Stimulated activated naive B cell treated with anti-CD40 and anti-IgM and Interleukin-4, amounts not matched to agents 10 μg/mL and 1 μg/mL and 100 μg/mL, for 72 hours (primary cell): Measurements from ENCODE around the gene PCSK2.

Experiments
- ATAC-seq, 2 donors: fragments of 150-1000 bp; cut with Tn5 transposase; replicated peaks; 2 replicates each; pipeline ENCODE4 v1.10.0; 2021; ENCODE audit warnings: moderate library complexity in 1 of 2
- DNase-seq: peaks from one replicate; pipeline ENCODE4 v3.0.0; 2021
- H3K27ac Mint-ChIP-seq: one replicate; pipeline ENCODE4 v1.8.0; 2022; ENCODE audit warnings: mild to moderate bottlenecking, mixed read lengths
- H3K27me3 Mint-ChIP-seq, 2 donors: one replicate each; pipeline ENCODE4 v1.8.0; 2022; ENCODE audit warnings: mixed read lengths in 2 of 2
- H3K36me3 Mint-ChIP-seq, 2 donors: one replicate each; pipeline ENCODE4 v1.8.0; 2022; ENCODE audit warnings: mixed read lengths in 2 of 2, mild to moderate bottlenecking in 1 of 2
- H3K4me1 Mint-ChIP-seq, 2 donors: one replicate each; pipeline ENCODE4 v1.8.0; 2022; ENCODE audit warnings: mixed read lengths in 2 of 2, mild to moderate bottlenecking in 1 of 2
- H3K4me3 Mint-ChIP-seq, 2 donors: one replicate each; pipeline ENCODE4 v1.8.0; 2022; ENCODE audit warnings: mild to moderate bottlenecking in 2 of 2, mixed read lengths in 2 of 2, moderate library complexity in 1 of 2
- H3K9me3 Mint-ChIP-seq, 2 donors: one replicate each; pipeline ENCODE4 v1.8.0; 2022; ENCODE audit warnings: mixed read lengths in 2 of 2, mild to moderate bottlenecking in 1 of 2

The PCSK2 gene

GRCh38 chr20:17374086-17374485 lies 147.2 kb downstream of the PCSK2 start:
- ATAC-seq: no peak
- Mint-ChIP-seq H3K4me1 (no peaks in the 10 kb centered on the region), H3K4me3 (no peak overlapping the region), H3K36me3 (no peaks in the 10 kb centered on the region), H3K27me3 (peaks cover 0 to 4% of the 10 kb centered on the region in 2 donors), H3K27ac (no peak overlapping the region), H3K9me3 (peaks cover 0 to 4% of the 10 kb centered on the region in 2 donors)
- no peak for DNase-seq

- H3K9me3 Mint-ChIP-seq: peaks cover 2 to 4% of the 10 kb centered on the region in 2 donors
- H3K36me3 Mint-ChIP-seq: no peaks in the 10 kb centered on the region
Observed at GRCh38 chr20:17376031-17376430, 149.2 kb downstream of the PCSK2 start.

GRCh38 chr20:17377231-17377630 lies 150.4 kb downstream of the PCSK2 start:
- H3K36me3 Mint-ChIP-seq: no peaks in the 10 kb centered on the region
- peaks cover 2 to 4% of the 10 kb centered on the region in 2 donors for H3K9me3 Mint-ChIP-seq
- DNase-seq (no peak), ATAC-seq (no peak)
- peaks cover 4 to 5% of the 10 kb centered on the region in 2 donors for H3K27me3 Mint-ChIP-seq
- no peaks in the 10 kb centered on the region for H3K4me1 Mint-ChIP-seq
- no peak overlapping the region for H3K27ac Mint-ChIP-seq
- H3K4me3 Mint-ChIP-seq: no peak overlapping the region

More at GRCh38 chr20:17376031-17376430, 149.2 kb downstream of the PCSK2 start:
- Mint-ChIP-seq H3K27me3 (peaks cover 0 to 4% of the 10 kb centered on the region in 2 donors), H3K4me1 (no peaks in the 10 kb centered on the region), H3K27ac (no peak overlapping the region), H3K4me3 (no peak overlapping the region)
- ATAC-seq (no peak), DNase-seq (no peak)

GRCh38 chr20:17379651-17380050 lies 152.8 kb downstream of the PCSK2 start:
- H3K4me1 Mint-ChIP-seq: no peaks in the 10 kb centered on the region
- no peak for ATAC-seq
- no peaks in the 10 kb centered on the region for H3K36me3 Mint-ChIP-seq
- peaks cover 2 to 4% of the 10 kb centered on the region in 2 donors for H3K9me3 Mint-ChIP-seq
- peaks cover 0 to 12% of the 10 kb centered on the region in 2 donors for H3K27me3 Mint-ChIP-seq
- no peak for DNase-seq
- no peak overlapping the region for H3K4me3 Mint-ChIP-seq
- no peak overlapping the region for H3K27ac Mint-ChIP-seq

- Mint-ChIP-seq H3K4me3 (no peak overlapping the region), H3K27me3 (peaks cover 0 to 12% of the 10 kb centered on the region in 2 donors), H3K9me3 (peaks cover 2 to 4% of the 10 kb centered on the region in 2 donors), H3K4me1 (no peaks in the 10 kb centered on the region), H3K36me3 (no peaks in the 10 kb centered on the region), H3K27ac (no peak overlapping the region)
- DNase-seq (no peak), ATAC-seq (no peak)
Observed at GRCh38 chr20:17380801-17381200, 154.0 kb downstream of the PCSK2 start.

GRCh38 chr20:17381724-17382123 lies 154.9 kb downstream of the PCSK2 start:
- H3K27ac Mint-ChIP-seq: no peak overlapping the region
- H3K9me3 Mint-ChIP-seq: peaks cover 2 to 4% of the 10 kb centered on the region in 2 donors
- no peak for ATAC-seq
- no peak for DNase-seq
- no peak overlapping the region for H3K4me3 Mint-ChIP-seq
- no peaks in the 10 kb centered on the region for H3K36me3 Mint-ChIP-seq
- H3K4me1 Mint-ChIP-seq: no peaks in the 10 kb centered on the region
- peaks cover 0 to 12% of the 10 kb centered on the region in 2 donors for H3K27me3 Mint-ChIP-seq

- Mint-ChIP-seq H3K27me3 (peaks cover 4 to 12% of the 10 kb centered on the region in 2 donors), H3K9me3 (no peaks in the 10 kb centered on the region), H3K4me1 (no peaks in the 10 kb centered on the region), H3K4me3 (no peak overlapping the region), H3K36me3 (no peaks in the 10 kb centered on the region), H3K27ac (no peak overlapping the region)
- ATAC-seq (no peak), DNase-seq (no peak)
Observed at GRCh38 chr20:17385798-17386197, 159.0 kb downstream of the PCSK2 start.

- Mint-ChIP-seq H3K27me3 (peaks cover 0 to 9% of the 10 kb centered on the region in 2 donors), H3K4me1 (no peaks in the 10 kb centered on the region), H3K27ac (no peak overlapping the region), H3K36me3 (no peaks in the 10 kb centered on the region), H3K4me3 (no peak overlapping the region), H3K9me3 (no peaks in the 10 kb centered on the region)
- no peak for DNase-seq
- ATAC-seq: no peak
Observed at GRCh38 chr20:17390655-17391054, 163.8 kb downstream of the PCSK2 start.

GRCh38 chr20:17391127-17391771 lies 164.4 kb downstream of the PCSK2 start:
- Mint-ChIP-seq H3K27ac (no peak overlapping the region), H3K9me3 (no peaks in the 10 kb centered on the region), H3K4me1 (no peaks in the 10 kb centered on the region), H3K4me3 (no peak overlapping the region), H3K27me3 (peaks cover 3 to 9% of the 10 kb centered on the region in 2 donors), H3K36me3 (no peaks in the 10 kb centered on the region)
- ATAC-seq (no peak), DNase-seq (no peak)

GRCh38 chr20:17394411-17394810 lies 167.6 kb downstream of the PCSK2 start:
- H3K4me1 Mint-ChIP-seq: no peaks in the 10 kb centered on the region
- DNase-seq (no peak), ATAC-seq (no peak)
- H3K27ac Mint-ChIP-seq: no peak overlapping the region
- H3K27me3 Mint-ChIP-seq: peaks cover 6 to 10% of the 10 kb centered on the region in 2 donors
- H3K4me3 Mint-ChIP-seq: no peak overlapping the region
- no peaks in the 10 kb centered on the region for H3K36me3 Mint-ChIP-seq
- H3K9me3 Mint-ChIP-seq: no peaks in the 10 kb centered on the region

- ATAC-seq: peak; percentile 34 to 45
- Mint-ChIP-seq H3K4me3 (no peak overlapping the region), H3K4me1 (no peaks in the 10 kb centered on the region), H3K36me3 (no peaks in the 10 kb centered on the region), H3K27me3 (peaks cover 6 to 10% of the 10 kb centered on the region in 2 donors), H3K27ac (no peak overlapping the region), H3K9me3 (peaks cover 0 to 1% of the 10 kb centered on the region in 2 donors)
- DNase-seq: no peak
Observed at GRCh38 chr20:17395729-17396128, 168.9 kb downstream of the PCSK2 start.

- Mint-ChIP-seq H3K9me3 (peaks cover 0 to 1% of the 10 kb centered on the region in 2 donors), H3K36me3 (no peaks in the 10 kb centered on the region), H3K27ac (no peak overlapping the region), H3K4me1 (no peaks in the 10 kb centered on the region), H3K27me3 (peaks cover 5 to 6% of the 10 kb centered on the region in 2 donors), H3K4me3 (no peak overlapping the region)
- DNase-seq (no peak), ATAC-seq (peak; percentile 53 to 55)
Observed at GRCh38 chr20:17399303-17399985, 172.6 kb downstream of the PCSK2 start.

GRCh38 chr20:17403461-17403860 lies 176.6 kb downstream of the PCSK2 start:
- H3K36me3 Mint-ChIP-seq: no peaks in the 10 kb centered on the region
- no peak overlapping the region for H3K27ac Mint-ChIP-seq
- peaks cover 0 to 1% of the 10 kb centered on the region in 2 donors for H3K9me3 Mint-ChIP-seq
- peaks cover 0 to 6% of the 10 kb centered on the region in 2 donors for H3K27me3 Mint-ChIP-seq
- H3K4me1 Mint-ChIP-seq: no peaks in the 10 kb centered on the region
- ATAC-seq (no peak), DNase-seq (no peak)
- no peak overlapping the region for H3K4me3 Mint-ChIP-seq

- H3K9me3 Mint-ChIP-seq: no peaks in the 10 kb centered on the region
- H3K27me3 Mint-ChIP-seq: peaks cover 0 to 6% of the 10 kb centered on the region in 2 donors
- no peaks in the 10 kb centered on the region for H3K36me3 Mint-ChIP-seq
- H3K27ac Mint-ChIP-seq: no peak overlapping the region
- no peak overlapping the region for H3K4me3 Mint-ChIP-seq
- H3K4me1 Mint-ChIP-seq: no peaks in the 10 kb centered on the region
- DNase-seq (no peak), ATAC-seq (no peak)
Observed at GRCh38 chr20:17406051-17406590, 179.3 kb downstream of the PCSK2 start.

GRCh38 chr20:17407550-17407949 lies 180.7 kb downstream of the PCSK2 start:
- Mint-ChIP-seq H3K27ac (no peak overlapping the region), H3K4me3 (no peak overlapping the region), H3K4me1 (no peaks in the 10 kb centered on the region), H3K36me3 (no peaks in the 10 kb centered on the region), H3K27me3 (peaks cover 6% of the 10 kb centered on the region in 2 donors), H3K9me3 (no peaks in the 10 kb centered on the region)
- DNase-seq (no peak), ATAC-seq (no peak)
